ES-I3 (cell line): ENCODE results near the gene MCRIP1.
A peak's percentile ranks its signal among the peaks of the same experiment; 100 is the strongest.

ENCODE experiments used
- H3K36me3 ChIP-seq: 2 replicates; pipeline ENCODE4 v1.6.1; 2013; ENCODE audit warnings: mild to moderate bottlenecking, low read length, control low read depth, moderate library complexity; ENCODE audit not compliant: insufficient read depth
- H3K4me1 ChIP-seq: 2 replicates; pipeline ENCODE4 v1.6.1; 2013; ENCODE audit warnings: mild to moderate bottlenecking, control low read depth, low read length; ENCODE audit not compliant: insufficient read depth
- H3K9ac ChIP-seq: 2 replicates; pipeline ENCODE4 v1.6.1; 2013; ENCODE audit warnings: low read depth, mild to moderate bottlenecking, low read length, moderate library complexity
- H3K9me3 ChIP-seq: 2 replicates; pipeline ENCODE4 v1.6.1; 2013; ENCODE audit warnings: mild to moderate bottlenecking, low read length, moderate library complexity; ENCODE audit not compliant: control insufficient read depth, insufficient read depth

The MCRIP1 gene

GRCh38 chr17:81833160-81833920 is at the start of gene MCRIP1:
TSS of gene MCRIP1 (minus strand) at chr17:81833291. CDS start at chr17:81824506, 8,785 bp downstream.
- H3K9ac ChIP-seq, result peak within 1 kb of the TSS; percentile 91
- peaks cover 6% of the 10 kb centered on the region; the same call in 1 of the 2 replicates for H3K4me1 ChIP-seq
- no peaks in the 10 kb centered on the region for H3K9me3 ChIP-seq
- H3K36me3 ChIP-seq, result no peaks in the 10 kb centered on the region

DNA sequence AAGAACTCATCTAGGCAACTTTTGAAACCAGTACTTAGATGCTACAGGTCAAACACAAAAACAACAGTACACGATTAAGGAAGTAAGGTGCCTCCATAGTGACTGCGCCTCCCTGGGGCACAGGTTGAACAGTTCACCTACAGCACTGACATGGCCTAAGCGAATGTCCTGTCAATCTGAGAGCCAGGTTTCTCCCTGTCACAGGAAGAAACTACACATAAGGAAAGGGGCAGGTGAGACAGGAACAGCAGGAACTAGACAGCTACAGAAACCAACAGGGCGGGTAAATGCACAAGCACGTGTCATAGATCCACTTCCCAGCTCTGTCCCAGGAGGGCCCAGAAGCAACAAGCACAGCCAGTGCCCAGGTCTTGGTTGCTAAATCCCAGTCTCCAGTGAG is 46.0 kb upstream of the MCRIP1 start:
- Histone ChIP-seq H3K4me1 (no peaks in the 10 kb centered on the region), H3K9me3 (no peaks in the 10 kb centered on the region), H3K36me3 (peaks cover 10% of the 10 kb centered on the region), H3K9ac (no peak overlapping the region)

- no peak overlapping the region for H3K9ac ChIP-seq
- peaks cover 8% of the 10 kb centered on the region for H3K36me3 ChIP-seq
- H3K4me1 ChIP-seq, result no peaks in the 10 kb centered on the region
- H3K9me3 ChIP-seq, result no peaks in the 10 kb centered on the region
Observed at GRCh38 chr17:81878294-81878693, 45.2 kb upstream of the MCRIP1 start.

- peaks cover 7% of the 10 kb centered on the region for H3K36me3 ChIP-seq
- H3K4me1 ChIP-seq, result no peaks in the 10 kb centered on the region
- H3K9ac ChIP-seq, result no peak overlapping the region
- no peaks in the 10 kb centered on the region for H3K9me3 ChIP-seq
Observed at GRCh38 chr17:81877569-81877968, 44.5 kb upstream of the MCRIP1 start.

DNA sequence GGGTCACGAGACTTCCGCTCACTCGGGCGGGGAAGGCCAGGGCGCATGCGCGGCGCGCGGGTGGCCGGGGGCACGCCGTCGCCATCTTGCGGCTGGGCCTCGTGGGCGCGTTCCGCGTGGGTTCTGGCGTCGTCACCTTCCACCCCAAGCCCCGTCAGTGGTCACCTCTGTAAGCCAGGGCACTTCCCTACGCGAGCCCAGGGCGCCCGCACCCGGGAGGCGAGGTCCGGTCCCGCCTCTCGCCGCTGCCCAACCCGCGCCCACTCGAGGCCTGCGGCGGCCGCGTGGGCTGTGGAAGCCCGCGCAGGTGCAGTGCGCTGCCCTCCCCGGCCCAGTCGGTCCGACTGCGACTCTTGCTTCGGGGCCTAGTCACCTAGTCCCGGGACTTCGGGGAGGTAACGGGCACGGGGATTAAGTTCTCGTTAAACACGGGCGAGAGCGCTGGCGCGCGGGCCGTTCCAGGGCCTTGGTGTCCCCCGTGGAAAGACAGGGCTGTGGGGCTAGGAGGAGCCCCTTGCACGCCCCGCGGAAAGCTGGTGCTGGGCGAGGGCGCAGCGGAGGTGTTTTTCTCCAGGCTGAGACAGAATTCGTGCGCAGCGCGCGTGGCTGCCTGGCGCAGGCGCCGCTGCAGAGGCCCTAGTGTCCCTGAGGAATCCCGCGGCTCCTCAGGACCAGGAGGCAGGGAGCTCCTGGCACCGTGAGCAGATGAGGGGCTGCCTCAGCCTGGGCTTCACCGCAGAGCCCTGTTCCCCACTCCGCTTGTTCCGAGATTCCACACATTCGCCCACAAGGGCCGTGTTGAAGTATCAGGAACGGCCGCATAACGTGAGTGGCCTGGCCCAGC is 38.5 kb upstream of the MCRIP1 start:
- Histone ChIP-seq H3K4me1 (peaks cover 26% of the 10 kb centered on the region; the same call in 1 of the 2 replicates), H3K36me3 (no peaks in the 10 kb centered on the region), H3K9ac (peak overlapping the region; percentile 92), H3K9me3 (no peaks in the 10 kb centered on the region)

DNA sequence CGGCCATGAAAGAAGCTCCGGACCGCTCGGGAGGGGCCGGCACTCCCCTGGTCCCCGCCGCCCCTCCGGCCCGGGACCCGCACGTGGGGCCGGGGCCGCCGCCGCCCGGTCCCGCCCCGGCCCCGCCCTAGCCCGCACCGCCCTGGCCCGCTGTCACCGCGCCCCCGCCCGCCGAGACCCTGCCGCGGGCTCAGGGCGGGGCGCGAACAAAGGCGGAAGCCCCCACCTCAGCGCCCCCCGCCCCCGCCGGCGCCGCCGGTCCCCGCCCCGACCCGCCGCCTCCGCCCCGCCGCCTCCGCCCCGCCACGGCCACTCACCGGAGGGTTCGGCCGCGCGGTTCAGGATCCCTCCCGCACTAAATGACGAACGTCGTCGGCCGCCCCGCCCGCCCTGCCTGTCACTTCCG is 37.9 kb upstream of the MCRIP1 start, which contains the start of gene ARHGDIA:
TSS of gene ARHGDIA (minus strand) at position 357 of the 406 bp plus-strand sequence. CDS start 1,407 bp downstream, outside the sequence.
- H3K4me1 ChIP-seq, result peaks cover 29% of the 10 kb centered on the region; the same call in 1 of the 2 replicates
- H3K9me3 ChIP-seq, result no peaks in the 10 kb centered on the region
- peak within 1 kb of the TSS; percentile 92 for H3K9ac ChIP-seq
- peaks cover 2% of the 10 kb centered on the region; the same call in 1 of the 2 replicates for H3K36me3 ChIP-seq

GRCh38 chr17:81870131-81870980 is 37.3 kb upstream of the MCRIP1 start:
- Histone ChIP-seq H3K4me1 (peaks cover 29% of the 10 kb centered on the region; the same call in 1 of the 2 replicates), H3K9me3 (no peaks in the 10 kb centered on the region), H3K36me3 (peaks cover 4% of the 10 kb centered on the region; the same call in 1 of the 2 replicates), H3K9ac (peak overlapping the region; percentile 90)

- Histone ChIP-seq H3K9ac (peak overlapping the region; percentile 90), H3K9me3 (no peaks in the 10 kb centered on the region), H3K4me1 (peaks cover 29% of the 10 kb centered on the region; the same call in 1 of the 2 replicates), H3K36me3 (peaks cover 4% of the 10 kb centered on the region; the same call in 1 of the 2 replicates)
Observed at GRCh38 chr17:81869221-81870130, 36.4 kb upstream of the MCRIP1 start.

DNA sequence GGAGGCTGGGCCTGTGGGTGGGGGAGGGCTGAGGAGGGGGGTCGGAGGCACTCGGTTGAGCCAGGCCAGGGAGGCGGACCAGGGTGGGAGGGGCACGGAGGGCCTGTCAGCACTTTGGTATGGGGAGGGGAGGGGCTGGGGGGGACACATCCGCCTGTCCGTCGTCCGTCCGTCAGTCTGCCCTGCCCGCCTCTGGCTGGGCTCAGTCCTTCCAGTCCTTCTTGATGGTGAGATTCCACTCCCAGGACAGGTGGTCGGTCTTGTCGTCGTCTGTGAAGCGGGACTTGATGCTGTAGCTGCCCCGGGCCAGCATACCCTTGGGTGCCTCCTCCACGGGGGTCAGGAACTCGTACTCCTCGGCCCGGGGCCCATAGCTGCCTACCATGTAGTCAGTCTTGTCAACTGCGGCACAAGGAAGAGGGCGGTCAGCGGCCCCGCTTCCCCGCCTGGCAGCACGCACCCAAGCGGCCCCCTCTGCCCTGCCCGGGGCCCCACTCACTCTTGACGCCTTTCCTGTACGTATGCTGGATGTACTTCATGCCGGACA is 35.7 kb upstream of the MCRIP1 start:
- Histone ChIP-seq H3K4me1 (peaks cover 29% of the 10 kb centered on the region; the same call in 1 of the 2 replicates), H3K9me3 (no peaks in the 10 kb centered on the region), H3K36me3 (peaks cover 5% of the 10 kb centered on the region), H3K9ac (peak overlapping the region; percentile 90)

- H3K9me3 ChIP-seq, result no peaks in the 10 kb centered on the region
- peaks cover 29% of the 10 kb centered on the region; the same call in 1 of the 2 replicates for H3K4me1 ChIP-seq
- no peak overlapping the region for H3K9ac ChIP-seq
- H3K36me3 ChIP-seq, result peaks cover 11% of the 10 kb centered on the region
Observed at GRCh38 chr17:81867991-81868673, 35.0 kb upstream of the MCRIP1 start.

DNA sequence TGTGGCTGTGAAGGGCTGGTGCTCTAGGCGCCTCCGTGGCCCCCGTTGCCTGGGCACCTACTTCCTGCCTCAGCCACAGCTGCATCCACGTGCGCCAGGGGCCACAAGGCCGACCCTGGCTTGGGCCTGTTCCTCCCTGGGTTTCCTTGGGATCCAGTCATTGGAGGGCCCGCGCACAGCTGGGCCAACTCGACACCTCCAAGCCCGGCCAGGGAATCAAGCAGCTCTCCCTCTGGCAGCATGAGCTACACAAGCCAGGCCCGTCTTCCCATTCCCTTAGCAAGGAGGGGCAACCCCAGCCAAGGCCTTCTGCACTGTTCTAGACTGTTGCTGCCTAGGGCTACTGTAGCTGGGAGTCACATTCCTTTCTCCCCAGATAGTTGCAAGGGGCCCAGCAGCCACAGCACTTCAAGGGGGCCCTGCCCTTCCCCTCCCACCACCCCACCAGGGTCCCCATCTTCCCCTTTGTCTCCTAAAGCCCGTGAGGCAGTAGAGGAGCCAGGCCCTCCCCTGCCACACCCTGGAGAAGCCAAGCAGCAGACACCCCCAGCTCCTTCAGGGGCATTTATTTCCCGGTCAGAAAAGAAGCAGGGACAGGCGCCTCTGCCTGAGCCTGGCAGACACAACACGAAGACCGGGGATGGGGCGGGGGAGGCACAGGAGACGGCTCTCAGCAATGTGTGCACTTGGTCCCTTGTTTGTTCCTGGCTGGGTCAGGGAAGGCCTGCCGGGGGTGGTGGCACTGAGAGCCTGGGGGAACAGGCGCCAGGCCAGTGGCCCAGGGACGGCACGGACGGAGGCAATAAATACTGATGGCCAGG is 34.3 kb upstream of the MCRIP1 start:
- no peak overlapping the region for H3K9ac ChIP-seq
- H3K36me3 ChIP-seq, result peaks cover 16% of the 10 kb centered on the region
- H3K4me1 ChIP-seq, result peaks cover 29% of the 10 kb centered on the region; the same call in 1 of the 2 replicates

More for the DNA sequence above, 34.3 kb upstream of the MCRIP1 start:
- H3K9me3 ChIP-seq, result no peaks in the 10 kb centered on the region
